Measurements from ENCODE around the gene ACTN1.

DNA sequence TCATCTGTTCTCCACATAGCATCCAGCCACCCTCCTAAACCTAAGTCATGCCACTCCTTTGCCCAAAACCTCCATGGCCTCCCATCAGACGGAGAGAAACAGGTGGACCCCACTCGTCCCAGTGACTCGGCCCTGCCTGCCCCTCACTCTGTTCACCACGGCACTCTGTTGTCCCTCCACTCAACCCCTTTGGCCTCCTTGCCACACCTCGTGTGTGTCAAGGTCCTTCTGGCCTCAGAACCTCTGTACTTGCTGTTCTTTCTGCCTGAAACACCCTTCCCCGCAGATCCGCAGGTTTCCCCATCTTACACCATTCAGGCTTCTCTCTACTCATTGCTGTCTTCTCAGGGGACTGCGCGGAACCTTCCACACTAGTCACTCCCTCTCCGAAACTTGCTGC lies 24.5 kb upstream of the ACTN1 start:
- TF ChIP-seq CTCF (IDR thresholded peaks at IDR 0.05), result no peak
- TF ChIP-seq, protein P1, sequence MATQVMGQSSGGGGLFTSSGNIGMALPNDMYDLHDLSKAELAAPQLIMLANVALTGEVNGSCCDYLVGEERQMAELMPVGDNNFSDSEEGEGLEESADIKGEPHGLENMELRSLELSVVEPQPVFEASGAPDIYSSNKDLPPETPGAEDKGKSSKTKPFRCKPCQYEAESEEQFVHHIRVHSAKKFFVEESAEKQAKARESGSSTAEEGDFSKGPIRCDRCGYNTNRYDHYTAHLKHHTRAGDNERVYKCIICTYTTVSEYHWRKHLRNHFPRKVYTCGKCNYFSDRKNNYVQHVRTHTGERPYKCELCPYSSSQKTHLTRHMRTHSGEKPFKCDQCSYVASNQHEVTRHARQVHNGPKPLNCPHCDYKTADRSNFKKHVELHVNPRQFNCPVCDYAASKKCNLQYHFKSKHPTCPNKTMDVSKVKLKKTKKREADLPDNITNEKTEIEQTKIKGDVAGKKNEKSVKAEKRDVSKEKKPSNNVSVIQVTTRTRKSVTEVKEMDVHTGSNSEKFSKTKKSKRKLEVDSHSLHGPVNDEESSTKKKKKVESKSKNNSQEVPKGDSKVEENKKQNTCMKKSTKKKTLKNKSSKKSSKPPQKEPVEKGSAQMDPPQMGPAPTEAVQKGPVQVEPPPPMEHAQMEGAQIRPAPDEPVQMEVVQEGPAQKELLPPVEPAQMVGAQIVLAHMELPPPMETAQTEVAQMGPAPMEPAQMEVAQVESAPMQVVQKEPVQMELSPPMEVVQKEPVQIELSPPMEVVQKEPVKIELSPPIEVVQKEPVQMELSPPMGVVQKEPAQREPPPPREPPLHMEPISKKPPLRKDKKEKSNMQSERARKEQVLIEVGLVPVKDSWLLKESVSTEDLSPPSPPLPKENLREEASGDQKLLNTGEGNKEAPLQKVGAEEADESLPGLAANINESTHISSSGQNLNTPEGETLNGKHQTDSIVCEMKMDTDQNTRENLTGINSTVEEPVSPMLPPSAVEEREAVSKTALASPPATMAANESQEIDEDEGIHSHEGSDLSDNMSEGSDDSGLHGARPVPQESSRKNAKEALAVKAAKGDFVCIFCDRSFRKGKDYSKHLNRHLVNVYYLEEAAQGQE (IDR thresholded peaks at IDR 0.05; ENCODE audit: insufficient read depth in 1 of 2, low read depth in 2 of 2, low read length in 1 of 2), result no peak
